Activated CD4-positive, alpha-beta T cell treated with anti-CD3 and anti-CD28 coated beads for 36 hours (primary cell): ENCODE results near the gene FUCA1. TPM values are rescaled to one million over a fixed set of nuclear protein-coding genes. Genes with fewer than 3 reads are reported as not detected.

Experiments
- ATAC-seq: fragments of 200-7000 bp; cut with Tn5 transposase; one replicate; pipeline ENCODE4 v1.10.0; 2021; ENCODE audit warnings: mild to moderate bottlenecking, moderate library complexity
- CTCF ChIA-PET: fragments of 350-600 bp; sonication (Branson Sonifier 250); formaldehyde crosslinking; loops from one replicate; lab custom pipeline; 2021; ENCODE audit warnings: antibody characterized with exemption; lab: Charles Lee
- POLR2A ChIA-PET: fragments of 350-600 bp; sonication (Branson Sonifier 250); formaldehyde crosslinking; loops from one replicate; lab custom pipeline; 2021; ENCODE audit warnings: antibody characterized with exemption, inconsistent platforms; lab: Charles Lee
- DNase-seq: peaks from one replicate; pipeline ENCODE4 v3.0.0-alpha.2; 2020
- H3K27ac Mint-ChIP-seq: one replicate; pipeline ENCODE4 v1.8.0; 2021; ENCODE audit warnings: mixed read lengths
- H3K27me3 Mint-ChIP-seq: one replicate; pipeline ENCODE4 v1.8.0; 2021; ENCODE audit warnings: mixed read lengths
- H3K36me3 Mint-ChIP-seq: one replicate; pipeline ENCODE4 v1.8.0; 2021; ENCODE audit warnings: low read depth, mixed read lengths
- H3K4me1 Mint-ChIP-seq: one replicate; pipeline ENCODE4 v1.8.0; 2021; ENCODE audit warnings: mixed read lengths
- H3K4me3 Mint-ChIP-seq: one replicate; pipeline ENCODE4 v1.8.0; 2021; ENCODE audit warnings: mild to moderate bottlenecking, moderate library complexity, mixed read lengths
- H3K9me3 Mint-ChIP-seq: one replicate; pipeline ENCODE4 v1.8.0; 2021; ENCODE audit warnings: low read depth, mixed read lengths
- intact Hi-C, 2 experiments: fragments of 100-400 bp; cut with DNase I in 1 of 2; cut with micrococcal nuclease in 1 of 2; formaldehyde crosslinking; loops; one replicate each; pipeline versions ENCODE4 v1.14.2 to v1.15.1; 2022 to 2024; cut with DNase I, micrococcal nuclease
- total RNA-seq, 2 experiments: library from RNA; stranded (reverse); gene quantifications; one replicate each; pipeline ENCODE4 v1.2.3, GENCODE V29; 2021

Gene FUCA1
- total RNA-seq, 2 experiments from 2014 or later, result 4.2 to 4.5 TPM

GRCh38 chr1:23817633-23818032 lies 50.5 kb downstream of the FUCA1 start:
- no peak overlapping the region for H3K4me3 Mint-ChIP-seq
- no peak for DNase-seq
- no peak overlapping the region for H3K27ac Mint-ChIP-seq
- ChIA-PET POLR2A (no interaction called here), CTCF (interaction anchor here (0.9 to 1.1 kb wide), 4 partner anchors 8 to 46 kb away, joined by 3 to 4 read pairs (median 4); no protein-coding TSS in a partner anchor)
- no peaks in the 10 kb centered on the region for H3K27me3 Mint-ChIP-seq
- intact Hi-C loops, result no loop called here
- peaks cover 19% of the 10 kb centered on the region for H3K36me3 Mint-ChIP-seq
- H3K4me1 Mint-ChIP-seq, result peaks cover 5% of the 10 kb centered on the region
- H3K9me3 Mint-ChIP-seq, result no peaks in the 10 kb centered on the region
- ATAC-seq, result no peak

- H3K4me3 Mint-ChIP-seq, result no peak overlapping the region
- no peak for ATAC-seq
These were observed 51.2 kb downstream of the FUCA1 start for GRCh38 chr1:23816906-23817305.

DNA sequence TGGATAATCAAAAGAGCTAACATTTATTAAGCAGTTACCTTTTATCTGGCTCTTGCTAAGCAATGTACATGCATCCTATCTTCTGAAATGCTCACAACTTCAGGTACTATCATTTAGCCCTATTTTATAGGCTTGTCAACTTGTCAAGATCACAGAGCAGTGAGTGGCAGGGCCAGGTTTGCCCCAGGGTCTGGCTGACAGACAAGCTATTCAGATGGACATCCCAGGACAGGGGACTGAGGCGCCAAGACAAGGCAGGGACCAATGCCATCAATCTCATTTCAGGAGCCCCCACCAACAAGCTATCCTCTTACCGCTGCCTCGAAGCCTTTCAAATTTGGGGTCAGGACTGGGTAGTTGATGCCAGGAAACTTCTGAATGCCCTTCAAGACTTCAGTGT lies 51.7 kb downstream of the FUCA1 start:
- intact Hi-C loops, result no loop called here
- Mint-ChIP-seq H3K4me1 (peaks cover 5% of the 10 kb centered on the region), H3K4me3 (no peak overlapping the region), H3K27ac (no peak overlapping the region), H3K27me3 (no peaks in the 10 kb centered on the region), H3K36me3 (peaks cover 21% of the 10 kb centered on the region), H3K9me3 (no peaks in the 10 kb centered on the region)
- ChIA-PET CTCF (interaction anchor here (0.6 to 1.4 kb wide), 5 partner anchors 9 to 125 kb away, joined by 3 to 5 read pairs (median 3); partner anchors contain the start of gene RPL11), POLR2A (no interaction called here)
- DNase-seq (no peak), ATAC-seq (no peak)

More at GRCh38 chr1:23816906-23817305, 51.2 kb downstream of the FUCA1 start:
- H3K36me3 Mint-ChIP-seq, result peaks cover 19% of the 10 kb centered on the region
- ChIA-PET POLR2A (no interaction called here), CTCF (interaction anchor here (0.7 to 1.4 kb wide), 4 partner anchors 9 to 70 kb away, joined by 3 to 4 read pairs (median 3); no protein-coding TSS in a partner anchor)
- peaks cover 5% of the 10 kb centered on the region for H3K4me1 Mint-ChIP-seq
- intact Hi-C loops, result no loop called here
- H3K27ac Mint-ChIP-seq, result no peak overlapping the region
- no peaks in the 10 kb centered on the region for H3K27me3 Mint-ChIP-seq
- no peak for DNase-seq
- no peaks in the 10 kb centered on the region for H3K9me3 Mint-ChIP-seq

- no peaks in the 10 kb centered on the region for H3K9me3 Mint-ChIP-seq
- no peak for ATAC-seq
- intact Hi-C loops, result loop anchor here in 1 of 2 experiments (5.0 kb wide), 1 partner anchor 213 kb away; no protein-coding TSS in a partner anchor
- peaks cover 18% of the 10 kb centered on the region for H3K4me1 Mint-ChIP-seq
- no peak for DNase-seq
- no peak overlapping the region for H3K27ac Mint-ChIP-seq
- no peaks in the 10 kb centered on the region for H3K27me3 Mint-ChIP-seq
- H3K36me3 Mint-ChIP-seq, result peaks cover 21% of the 10 kb centered on the region
- POLR2A ChIA-PET, result interaction anchor here (0.6 kb wide), 2 partner anchors 36 to 630 kb away, joined by 3 read pairs; partner anchors contain the start of gene PITHD1
- H3K4me3 Mint-ChIP-seq, result no peak overlapping the region
- CTCF ChIA-PET, result interaction anchor here (0.6 to 1.2 kb wide), 4 partner anchors 10 to 71 kb away, joined by 3 to 4 read pairs (median 3); no protein-coding TSS in a partner anchor
These were observed 54.1 kb downstream of the FUCA1 start for GRCh38 chr1:23814016-23814415.

GRCh38 chr1:23810818-23811540 lies 57.1 kb downstream of the FUCA1 start:
- H3K27ac Mint-ChIP-seq, result no peak overlapping the region
- H3K9me3 Mint-ChIP-seq, result no peaks in the 10 kb centered on the region
- intact Hi-C loops, result loop anchor here (1.0 to 5.0 kb wide), 3 partner anchors 57 to 216 kb away; partner anchors contain the start of gene FUCA1 (in 1 of the 2)
- ChIA-PET CTCF (interaction anchor here (0.8 to 3.1 kb wide), 25 partner anchors 10 to 381 kb away, joined by 3 to 41 read pairs (median 5); partner anchors contain the start of genes ELOA, GALE, HMGCL and LYPLA2), POLR2A (interaction anchor here (0.5 to 1.7 kb wide), 2 partner anchors 10 to 36 kb away, joined by 3 to 4 read pairs; partner anchors contain the start of gene GALE)
- peak; percentile 74 for DNase-seq
- no peak overlapping the region for H3K4me3 Mint-ChIP-seq
- H3K36me3 Mint-ChIP-seq, result peaks cover 10% of the 10 kb centered on the region
- H3K4me1 Mint-ChIP-seq, result peaks cover 13% of the 10 kb centered on the region
- H3K27me3 Mint-ChIP-seq, result no peaks in the 10 kb centered on the region
- ATAC-seq, result peak; percentile 75

GRCh38 chr1:23809751-23810171 lies 58.3 kb downstream of the FUCA1 start:
- H3K4me1 Mint-ChIP-seq, result peaks cover 13% of the 10 kb centered on the region
- no peaks in the 10 kb centered on the region for H3K9me3 Mint-ChIP-seq
- peak; percentile 96 for ATAC-seq
- no peak overlapping the region for H3K4me3 Mint-ChIP-seq
- DNase-seq, result peak; percentile 91
- CTCF ChIA-PET, result interaction anchor here (0.7 to 3.1 kb wide), 20 partner anchors 9 to 382 kb away, joined by 3 to 41 read pairs (median 4); partner anchors contain the start of genes ELOA, FUCA1, GALE and HMGCL
- intact Hi-C loops, result loop anchor here (1.0 to 10.0 kb wide), 6 partner anchors 16 to 218 kb away; partner anchors contain the start of genes FUCA1 (in 2 of the 2), HMGCL (in 1 of the 2) and PNRC2 (in 1 of the 2)
- peaks cover 6% of the 10 kb centered on the region for H3K36me3 Mint-ChIP-seq
- no peaks in the 10 kb centered on the region for H3K27me3 Mint-ChIP-seq
- no peak overlapping the region for H3K27ac Mint-ChIP-seq
- POLR2A ChIA-PET, result interaction anchor here (0.6 kb wide), 1 partner anchor 16 kb away, joined by 4 read pairs; the partner anchor contains the start of gene HMGCL

GRCh38 chr1:23807453-23807852 lies 60.6 kb downstream of the FUCA1 start:
- no peak overlapping the region for H3K27ac Mint-ChIP-seq
- no peaks in the 10 kb centered on the region for H3K9me3 Mint-ChIP-seq
- POLR2A ChIA-PET, result interaction anchor here (1.2 kb wide), 1 partner anchor 115 kb away, joined by 4 read pairs; the partner anchor contains the start of gene RPL11
- no peak for DNase-seq
- no peaks in the 10 kb centered on the region for H3K27me3 Mint-ChIP-seq
- CTCF ChIA-PET, result interaction anchor here (0.6 to 2.4 kb wide), 11 partner anchors 8 to 693 kb away, joined by 3 to 12 read pairs (median 5); no protein-coding TSS in a partner anchor
- H3K4me3 Mint-ChIP-seq, result no peak overlapping the region
- H3K36me3 Mint-ChIP-seq, result peaks cover 2% of the 10 kb centered on the region
- H3K4me1 Mint-ChIP-seq, result peaks cover 13% of the 10 kb centered on the region
- ATAC-seq, result no peak
- intact Hi-C loops, result loop anchor here in 1 of 2 experiments (10.0 kb wide), 1 partner anchor 147 kb away; the partner anchor contains the start of gene PNRC2

GRCh38 chr1:23806280-23806679 lies 61.8 kb downstream of the FUCA1 start:
- Mint-ChIP-seq H3K36me3 (no peaks in the 10 kb centered on the region), H3K27me3 (no peaks in the 10 kb centered on the region), H3K4me3 (no peak overlapping the region), H3K9me3 (no peaks in the 10 kb centered on the region), H3K4me1 (peaks cover 14% of the 10 kb centered on the region), H3K27ac (no peak overlapping the region)
- DNase-seq (no peak), ATAC-seq (no peak)
- intact Hi-C loops, result loop anchor here in 1 of 2 experiments (10.0 kb wide), 1 partner anchor 149 kb away; the partner anchor contains the start of gene PNRC2
- ChIA-PET CTCF (interaction anchor here (1.1 to 2.4 kb wide), 7 partner anchors 10 to 110 kb away, joined by 3 to 12 read pairs (median 5); no protein-coding TSS in a partner anchor), POLR2A (no interaction called here)

DNA sequence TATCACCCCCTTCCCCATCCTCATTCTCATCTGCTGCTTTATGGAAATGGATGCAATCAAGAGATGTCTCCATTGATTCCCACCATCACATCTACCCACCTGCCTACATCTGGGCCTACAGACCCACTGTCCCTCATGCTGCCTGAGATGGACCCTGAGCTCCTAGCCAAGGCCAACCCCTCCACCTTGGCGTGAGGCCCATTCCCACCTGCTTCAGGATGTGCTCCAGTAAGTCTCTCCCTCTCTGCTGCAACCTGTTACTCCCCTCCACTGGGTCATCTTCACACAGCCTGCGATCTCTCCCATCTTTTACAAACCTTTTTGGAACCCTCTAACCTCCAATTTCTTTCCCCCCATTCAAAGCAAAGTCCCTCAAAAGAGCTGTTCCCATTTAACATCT lies 63.1 kb downstream of the FUCA1 start:
- no peak for ATAC-seq
- H3K4me1 Mint-ChIP-seq, result peaks cover 7% of the 10 kb centered on the region
- intact Hi-C loops, result loop anchor here in 1 of 2 experiments (10.0 kb wide), 1 partner anchor 150 kb away; the partner anchor contains the start of gene PNRC2
- no peaks in the 10 kb centered on the region for H3K9me3 Mint-ChIP-seq
- DNase-seq, result no peak
- ChIA-PET CTCF (no interaction called here), POLR2A (no interaction called here)
- H3K4me3 Mint-ChIP-seq, result no peak overlapping the region
- H3K27ac Mint-ChIP-seq, result no peak overlapping the region
- H3K27me3 Mint-ChIP-seq, result no peaks in the 10 kb centered on the region
- H3K36me3 Mint-ChIP-seq, result no peaks in the 10 kb centered on the region

- Mint-ChIP-seq H3K36me3 (peaks cover 3% of the 10 kb centered on the region), H3K27me3 (no peaks in the 10 kb centered on the region), H3K27ac (no peak overlapping the region), H3K4me3 (no peak overlapping the region), H3K4me1 (peaks cover 7% of the 10 kb centered on the region), H3K9me3 (no peaks in the 10 kb centered on the region)
- ATAC-seq (no peak), DNase-seq (no peak)
- intact Hi-C loops, result loop anchor here in 1 of 2 experiments (10.0 kb wide), 1 partner anchor 150 kb away; the partner anchor contains the start of gene PNRC2
- ChIA-PET CTCF (interaction anchor here (0.6 kb wide), 1 partner anchor 51 kb away, joined by 4 read pairs; no protein-coding TSS in a partner anchor), POLR2A (no interaction called here)
These were observed 63.8 kb downstream of the FUCA1 start for GRCh38 chr1:23804183-23804835.
